Neutrophil (primary cell): Measurements from ENCODE around the gene FRMPD2.

Source experiments
- H3K27ac ChIP-seq: fragments of 200-600 bp; sonication (generic); 2 replicates; pipeline ENCODE4 v1.5.1; 2016; ENCODE audit warnings: mild to moderate bottlenecking, moderate library complexity
- H3K27me3 ChIP-seq: fragments of 200-600 bp; sonication (generic); 2 replicates; pipeline ENCODE4 v1.6.0; 2016; ENCODE audit warnings: mild to moderate bottlenecking
- H3K36me3 ChIP-seq: fragments of 200-600 bp; sonication (generic); 2 replicates; pipeline ENCODE4 v1.5.1; 2017
- H3K4me1 ChIP-seq, 2 experiments: fragments of 200-600 bp in 1 of 2; sonication (generic) in 1 of 2; 1 replicate in 1 of 2; 2 replicates in 1 of 2; pipeline versions ENCODE4 v1.5.1 to v1.6.1; 2013 to 2016; ENCODE audit warnings: low read depth in 1 of 2, low read length in 1 of 2, mild to moderate bottlenecking in 1 of 2, moderate library complexity in 1 of 2; ENCODE audit not compliant: control insufficient read depth in 1 of 2, insufficient read depth in 1 of 2
- H3K4me3 ChIP-seq, 2 experiments: fragments of 200-600 bp in 1 of 2; sonication (generic) in 1 of 2; 1 replicate in 1 of 2; 2 replicates in 1 of 2; pipeline ENCODE4 v1.5.1; 2013 to 2016; ENCODE audit warnings: low read depth in 1 of 2, low read length in 1 of 2, mild to moderate bottlenecking in 1 of 2, moderate library complexity in 1 of 2
- H3K9me3 ChIP-seq: fragments of 200-600 bp; sonication (generic); 2 replicates; pipeline ENCODE4 v1.5.1; 2016
- TF ChIP-seq, protein P1 (sequence below): fragments of 200-600 bp; sonication (generic); IDR thresholded peaks from 2 replicates; pipeline ENCODE4 v1.5.1; 2016; ENCODE audit warnings: antibody characterized with exemption

The FRMPD2 gene

DNA sequence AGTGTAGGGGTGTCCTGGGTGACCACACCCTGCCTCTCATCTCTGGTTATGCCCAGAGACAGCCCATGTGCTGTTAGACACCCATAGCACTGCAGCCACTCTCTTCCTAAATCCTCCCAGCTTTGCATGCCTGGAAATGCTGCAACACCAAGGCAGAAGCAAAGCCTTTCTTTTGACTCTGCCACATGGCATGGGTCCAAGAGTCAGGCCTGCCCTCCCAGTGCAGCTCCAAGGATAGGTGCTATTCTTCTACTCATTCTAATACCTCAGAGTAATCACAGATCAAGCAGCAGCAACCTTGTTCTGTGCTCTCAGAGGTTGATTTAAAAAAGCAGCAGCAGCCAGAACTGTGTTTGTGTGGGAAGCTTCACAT is 23.4 kb downstream of the FRMPD2 start:
- H3K27ac ChIP-seq: no peak overlapping the region
- TF ChIP-seq, protein P1, sequence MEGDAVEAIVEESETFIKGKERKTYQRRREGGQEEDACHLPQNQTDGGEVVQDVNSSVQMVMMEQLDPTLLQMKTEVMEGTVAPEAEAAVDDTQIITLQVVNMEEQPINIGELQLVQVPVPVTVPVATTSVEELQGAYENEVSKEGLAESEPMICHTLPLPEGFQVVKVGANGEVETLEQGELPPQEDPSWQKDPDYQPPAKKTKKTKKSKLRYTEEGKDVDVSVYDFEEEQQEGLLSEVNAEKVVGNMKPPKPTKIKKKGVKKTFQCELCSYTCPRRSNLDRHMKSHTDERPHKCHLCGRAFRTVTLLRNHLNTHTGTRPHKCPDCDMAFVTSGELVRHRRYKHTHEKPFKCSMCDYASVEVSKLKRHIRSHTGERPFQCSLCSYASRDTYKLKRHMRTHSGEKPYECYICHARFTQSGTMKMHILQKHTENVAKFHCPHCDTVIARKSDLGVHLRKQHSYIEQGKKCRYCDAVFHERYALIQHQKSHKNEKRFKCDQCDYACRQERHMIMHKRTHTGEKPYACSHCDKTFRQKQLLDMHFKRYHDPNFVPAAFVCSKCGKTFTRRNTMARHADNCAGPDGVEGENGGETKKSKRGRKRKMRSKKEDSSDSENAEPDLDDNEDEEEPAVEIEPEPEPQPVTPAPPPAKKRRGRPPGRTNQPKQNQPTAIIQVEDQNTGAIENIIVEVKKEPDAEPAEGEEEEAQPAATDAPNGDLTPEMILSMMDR: no peak
- H3K4me1 ChIP-seq: no peaks in the 10 kb centered on the region
- H3K9me3 ChIP-seq: no peaks in the 10 kb centered on the region
- no peak overlapping the region for H3K4me3 ChIP-seq
- no peaks in the 10 kb centered on the region for H3K27me3 ChIP-seq
- H3K36me3 ChIP-seq: no peaks in the 10 kb centered on the region

DNA sequence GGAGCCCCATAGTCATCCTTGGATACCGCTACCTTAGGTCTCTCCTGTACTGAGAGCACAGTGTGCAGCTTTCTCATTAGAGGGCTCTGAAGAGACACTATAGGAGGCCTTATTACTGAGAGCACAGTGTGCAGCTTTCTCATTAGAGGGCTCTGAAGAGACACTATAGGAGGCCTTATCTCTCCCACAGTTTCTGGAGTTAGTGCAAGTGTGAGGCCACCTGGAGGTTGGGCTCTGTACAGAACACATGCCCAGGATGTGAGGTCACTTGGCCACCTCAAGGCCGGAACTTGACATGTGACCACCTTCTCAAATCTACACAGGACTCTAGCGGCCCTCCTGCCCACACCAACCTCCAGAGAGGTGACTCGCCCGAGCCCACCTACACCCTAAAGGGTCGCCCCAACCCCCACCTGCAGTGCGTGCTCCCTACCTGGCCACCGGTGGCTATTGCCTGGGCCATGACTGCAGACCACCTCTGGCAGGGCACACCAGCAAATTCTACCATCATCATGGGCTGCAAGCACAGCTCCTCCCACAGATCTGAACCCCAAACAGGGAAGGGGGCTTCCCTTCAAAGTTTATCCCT is 24.6 kb downstream of the FRMPD2 start:
- no peaks in the 10 kb centered on the region for H3K9me3 ChIP-seq
- TF ChIP-seq, protein P1: no peak
- H3K4me3 ChIP-seq: no peak overlapping the region
- no peaks in the 10 kb centered on the region for H3K4me1 ChIP-seq
- H3K27me3 ChIP-seq: peaks cover 2% of the 10 kb centered on the region
- H3K36me3 ChIP-seq: no peaks in the 10 kb centered on the region
- H3K27ac ChIP-seq: no peak overlapping the region

DNA sequence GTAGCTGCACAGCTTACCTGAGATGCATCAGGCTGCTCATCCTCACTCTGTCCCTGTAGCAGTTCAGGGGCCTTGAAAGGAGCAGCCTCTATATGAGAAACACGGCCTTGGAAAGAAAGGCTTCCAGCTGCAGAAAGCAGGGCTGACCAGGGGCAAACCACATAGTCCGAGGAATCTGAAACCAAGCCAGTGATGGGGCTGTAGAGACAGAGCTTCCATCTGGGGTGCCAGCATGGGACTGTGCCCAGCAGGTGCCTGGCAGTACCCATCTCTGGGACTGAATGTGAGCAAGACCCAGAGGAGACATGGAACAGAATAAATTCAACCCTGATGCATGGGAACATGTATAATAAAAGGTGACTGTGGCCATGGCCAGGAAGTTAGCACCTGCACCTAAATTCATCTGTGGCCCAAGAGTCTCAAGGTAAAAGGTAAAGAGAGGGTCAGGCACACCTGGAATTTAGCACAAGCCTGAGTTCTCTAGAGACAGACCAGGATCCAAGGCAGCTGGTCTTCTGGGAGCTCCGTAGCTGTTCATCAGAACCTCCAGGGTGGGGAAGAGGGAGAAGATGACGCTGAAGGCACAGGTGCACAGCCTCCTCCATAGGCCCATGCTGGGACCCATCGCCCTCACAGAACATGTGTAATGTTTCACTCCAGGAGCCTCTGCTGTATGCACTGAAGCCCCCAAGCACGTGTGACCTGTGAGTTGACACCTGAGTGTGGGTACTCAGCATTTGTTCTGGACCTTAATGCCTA is 25.3 kb downstream of the FRMPD2 start:
- H3K4me1 ChIP-seq: no peaks in the 10 kb centered on the region
- no peak overlapping the region for H3K27ac ChIP-seq
- H3K27me3 ChIP-seq: peaks cover 6% of the 10 kb centered on the region
- no peak overlapping the region for H3K4me3 ChIP-seq
- H3K9me3 ChIP-seq: no peaks in the 10 kb centered on the region
- H3K36me3 ChIP-seq: no peaks in the 10 kb centered on the region
- TF ChIP-seq, protein P1: no peak

DNA sequence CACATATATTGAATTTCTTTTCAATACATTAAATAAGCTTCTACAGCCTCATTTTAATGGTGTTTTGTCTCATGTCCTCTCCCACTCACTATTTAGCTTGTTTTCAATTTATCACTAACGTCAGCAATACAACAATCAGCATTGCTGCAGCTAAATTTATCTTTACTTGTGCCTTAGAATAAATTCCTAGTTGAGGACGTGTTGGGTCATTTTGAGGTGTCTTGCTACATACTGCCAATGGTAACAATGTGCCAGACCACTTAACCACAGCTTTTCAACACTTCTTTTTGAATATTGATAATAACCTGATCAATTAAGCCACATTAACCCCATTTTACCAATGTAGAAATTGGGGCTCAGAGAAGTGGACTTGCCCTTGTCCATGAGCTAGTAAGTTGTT is 26.0 kb downstream of the FRMPD2 start:
- Histone ChIP-seq H3K4me1 (no peaks in the 10 kb centered on the region), H3K9me3 (no peaks in the 10 kb centered on the region), H3K36me3 (no peaks in the 10 kb centered on the region), H3K4me3 (no peak overlapping the region), H3K27me3 (peaks cover 6% of the 10 kb centered on the region), H3K27ac (no peak overlapping the region)
- TF ChIP-seq, protein P1: no peak

DNA sequence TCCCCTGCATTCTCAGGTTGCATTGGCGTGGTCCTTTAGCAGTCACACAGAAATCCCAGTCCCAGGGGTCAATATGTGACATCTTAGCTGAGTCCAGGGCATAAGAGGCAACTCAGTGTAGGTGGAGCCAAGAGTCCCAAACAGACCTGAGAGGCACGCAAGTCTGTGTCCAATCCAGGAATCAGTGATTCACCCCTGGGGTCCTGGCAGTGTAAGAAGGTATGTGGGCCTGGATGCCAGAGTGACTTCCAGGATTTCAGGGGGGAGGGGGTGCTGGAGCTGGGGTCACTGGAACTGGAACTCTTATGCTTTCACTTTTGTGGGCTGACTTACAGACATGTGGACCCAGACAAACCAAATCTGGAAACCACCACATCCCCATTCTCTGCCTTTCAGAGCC is 26.8 kb downstream of the FRMPD2 start:
- H3K36me3 ChIP-seq: no peaks in the 10 kb centered on the region
- TF ChIP-seq, protein P1: no peak
- no peaks in the 10 kb centered on the region for H3K9me3 ChIP-seq
- no peaks in the 10 kb centered on the region for H3K4me1 ChIP-seq
- no peak overlapping the region for H3K4me3 ChIP-seq
- H3K27me3 ChIP-seq: peaks cover 6% of the 10 kb centered on the region
- no peak overlapping the region for H3K27ac ChIP-seq
